Endodermal cell (in vitro differentiated cells): Measurements from ENCODE around the gene ELOVL7. TPM values are rescaled to one million over a fixed set of nuclear protein-coding genes. Genes with fewer than 3 reads are reported as not detected.
"Not testable (repeated sequence)": the region's sequence is repeated elsewhere in the genome, so short reads cannot be mapped to it uniquely, and the experiment has no call there.

Source experiments
- DNase-seq: peaks from one replicate; pipeline ENCODE4 v3.0.0-alpha.2; 2017
- H3K27ac ChIP-seq: 2 replicates; pipeline ENCODE4 v1.5.1; 2013; ENCODE audit warnings: mild to moderate bottlenecking, low read depth, low read length, moderate library complexity
- H3K27me3 ChIP-seq: 2 replicates; pipeline ENCODE4 v1.6.1; 2013; ENCODE audit warnings: mild to moderate bottlenecking, low read length, moderate library complexity; ENCODE audit not compliant: insufficient read depth, control insufficient read depth, poor library complexity, severe bottlenecking
- H3K36me3 ChIP-seq: 2 replicates; pipeline ENCODE4 v1.7.0; 2013; ENCODE audit warnings: mild to moderate bottlenecking, low read length, moderate library complexity; ENCODE audit not compliant: control insufficient read depth, insufficient read depth
- H3K4me1 ChIP-seq: one replicate; pipeline ENCODE4 v1.7.0; 2013; ENCODE audit warnings: low read length; ENCODE audit not compliant: control insufficient read depth, insufficient read depth
- H3K4me3 ChIP-seq: 2 replicates; pipeline ENCODE4 v1.5.1; 2013; ENCODE audit warnings: mild to moderate bottlenecking, low read length, moderate library complexity
- H3K9ac ChIP-seq: 2 replicates; pipeline ENCODE4 v1.6.1; 2013; ENCODE audit warnings: mild to moderate bottlenecking, low read length, moderate library complexity; ENCODE audit not compliant: poor library complexity, severe bottlenecking; ENCODE audit errors: extremely low read depth
- H3K9me3 ChIP-seq: 2 replicates; pipeline ENCODE4 v1.6.1; 2013; ENCODE audit warnings: mild to moderate bottlenecking, low read length, moderate library complexity; ENCODE audit not compliant: control insufficient read depth
- H3K27ac Mint-ChIP-seq: 2 replicates; pipeline ENCODE4 v1.8.0; 2020; ENCODE audit warnings: mixed read lengths
- H3K27me3 Mint-ChIP-seq: 2 replicates; pipeline ENCODE4 v1.8.0; 2021; ENCODE audit warnings: mild to moderate bottlenecking, mixed read lengths; ENCODE audit not compliant: insufficient read depth
- H3K36me3 Mint-ChIP-seq: 2 replicates; pipeline ENCODE4 v1.8.0; 2020; ENCODE audit warnings: low read depth, mixed read lengths
- H3K4me1 Mint-ChIP-seq: 2 replicates; pipeline ENCODE4 v1.8.0; 2020; ENCODE audit warnings: mixed read lengths
- H3K4me3 Mint-ChIP-seq: 2 replicates; pipeline ENCODE4 v1.8.0; 2020; ENCODE audit warnings: mild to moderate bottlenecking, moderate library complexity, mixed read lengths
- H3K9me3 Mint-ChIP-seq: 2 replicates; pipeline ENCODE4 v1.8.0; 2020; ENCODE audit warnings: mild to moderate bottlenecking, mixed read lengths
- WGBS, 2 experiments: methylation state at CpG; one replicate each; pipeline versions ENCODE4 v1.1.5 to v1.1.7; 2013; ENCODE audit warnings: missing lambda C conversion rate in 2 of 2, mixed read lengths in 1 of 2; ENCODE audit not compliant: insufficient coverage in 1 of 2, insufficient read length in 1 of 2; 5-methylcytosine and 5-hydroxymethylcytosine counted together
- total RNA-seq, 2 donors: library from RNA; stranded (reverse); fragmentation: NEBNext Ultra II Directional in 1 of 2; extraction: Animal tissue kit (Norgen Biotek cat#: 25700) in 1 of 2; gene quantifications; 2 replicates in 1 of 2; 3 replicates in 1 of 2; pipeline ENCODE4 v1.2.1, GENCODE V29; 2021
- TF ChIP-seq, protein P1 (sequence below): fragments of 200-600 bp; sonication (generic); conservative IDR thresholded peaks from 2 replicates; pipeline ENCODE4 v1.5.0; 2021; ENCODE audit warnings: antibody characterized with exemption, mild to moderate bottlenecking

ELOVL7 gene
- total RNA-seq, 2 donors from 2014 or later = 3.5 to 6.5 TPM

DNA sequence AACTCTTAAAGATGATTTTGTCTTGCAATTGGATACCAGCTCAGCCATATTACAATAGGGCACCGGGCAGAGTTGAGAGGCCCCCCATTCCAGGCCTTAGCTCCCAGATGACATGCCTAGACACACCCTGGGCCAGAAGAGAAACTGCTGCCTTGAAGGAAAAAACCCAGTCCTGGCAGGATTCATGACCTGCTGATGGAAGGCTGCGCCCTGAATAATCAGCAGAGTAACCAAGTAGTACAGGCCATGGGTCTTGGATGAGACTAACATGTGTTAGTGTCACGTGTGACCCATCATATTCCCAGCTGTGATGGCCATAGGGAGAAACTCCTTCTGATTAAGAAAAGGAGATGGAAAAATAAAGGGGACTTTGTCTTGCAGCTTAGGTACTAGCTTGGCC lies 105.1 kb downstream of the ELOVL7 start:
- no peaks in the 10 kb centered on the region for H3K27me3 ChIP-seq
- no peaks in the 10 kb centered on the region for H3K36me3 Mint-ChIP-seq
- H3K9ac ChIP-seq = no peak overlapping the region
- TF ChIP-seq, protein P1, sequence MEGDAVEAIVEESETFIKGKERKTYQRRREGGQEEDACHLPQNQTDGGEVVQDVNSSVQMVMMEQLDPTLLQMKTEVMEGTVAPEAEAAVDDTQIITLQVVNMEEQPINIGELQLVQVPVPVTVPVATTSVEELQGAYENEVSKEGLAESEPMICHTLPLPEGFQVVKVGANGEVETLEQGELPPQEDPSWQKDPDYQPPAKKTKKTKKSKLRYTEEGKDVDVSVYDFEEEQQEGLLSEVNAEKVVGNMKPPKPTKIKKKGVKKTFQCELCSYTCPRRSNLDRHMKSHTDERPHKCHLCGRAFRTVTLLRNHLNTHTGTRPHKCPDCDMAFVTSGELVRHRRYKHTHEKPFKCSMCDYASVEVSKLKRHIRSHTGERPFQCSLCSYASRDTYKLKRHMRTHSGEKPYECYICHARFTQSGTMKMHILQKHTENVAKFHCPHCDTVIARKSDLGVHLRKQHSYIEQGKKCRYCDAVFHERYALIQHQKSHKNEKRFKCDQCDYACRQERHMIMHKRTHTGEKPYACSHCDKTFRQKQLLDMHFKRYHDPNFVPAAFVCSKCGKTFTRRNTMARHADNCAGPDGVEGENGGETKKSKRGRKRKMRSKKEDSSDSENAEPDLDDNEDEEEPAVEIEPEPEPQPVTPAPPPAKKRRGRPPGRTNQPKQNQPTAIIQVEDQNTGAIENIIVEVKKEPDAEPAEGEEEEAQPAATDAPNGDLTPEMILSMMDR = no peak
- WGBS, 2 experiments = 64 to 100% methylated on average over 2 to 3 of the region's 3 CpGs
- peaks cover 2% of the 10 kb centered on the region for H3K27me3 Mint-ChIP-seq
- no peak overlapping the region for H3K4me3 Mint-ChIP-seq
- no peak overlapping the region for H3K4me3 ChIP-seq
- H3K4me1 Mint-ChIP-seq = peaks cover 19% of the 10 kb centered on the region
- H3K27ac ChIP-seq = no peak overlapping the region
- H3K4me1 ChIP-seq = no peaks in the 10 kb centered on the region
- no peak for DNase-seq
- H3K27ac Mint-ChIP-seq = no peak overlapping the region
- no peaks in the 10 kb centered on the region for H3K36me3 ChIP-seq
- peaks cover 23% of the 10 kb centered on the region for H3K9me3 ChIP-seq
- peaks cover 13% of the 10 kb centered on the region for H3K9me3 Mint-ChIP-seq

DNA sequence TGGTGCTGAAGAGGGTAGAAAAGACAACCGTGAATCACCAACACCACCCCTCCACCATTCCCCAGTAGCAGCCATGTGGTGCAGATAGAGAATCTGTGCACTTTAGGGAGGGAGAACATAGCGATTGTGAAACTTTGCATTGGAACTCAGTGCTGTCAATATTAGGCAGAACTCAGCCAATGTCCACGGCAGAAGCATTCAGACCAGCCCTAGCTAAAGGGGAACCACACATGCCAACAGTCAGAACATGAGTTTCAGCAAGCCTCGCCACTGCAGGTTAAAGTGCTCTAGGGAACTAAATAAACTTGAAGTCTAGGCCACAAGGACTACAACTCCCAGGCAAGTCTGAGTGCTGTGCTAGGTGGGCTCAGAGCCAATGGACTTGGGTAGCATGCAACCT lies 105.6 kb downstream of the ELOVL7 start:
- Mint-ChIP-seq H3K27me3 (peaks cover 3% of the 10 kb centered on the region), H3K9me3 (peaks cover 13% of the 10 kb centered on the region), H3K4me1 (peaks cover 19% of the 10 kb centered on the region), H3K27ac (no peak overlapping the region), H3K36me3 (no peaks in the 10 kb centered on the region), H3K4me3 (no peak overlapping the region)
- no peaks in the 10 kb centered on the region for H3K36me3 ChIP-seq
- H3K27me3 ChIP-seq = no peaks in the 10 kb centered on the region
- H3K4me1 ChIP-seq = no peaks in the 10 kb centered on the region
- no peak overlapping the region for H3K27ac ChIP-seq
- no peak overlapping the region for H3K4me3 ChIP-seq
- H3K9ac ChIP-seq = no peak overlapping the region
- 67 to 71% methylated on average over 3 to 4 of the region's 4 CpGs for WGBS, 2 experiments
- DNase-seq = no peak
- peaks cover 23% of the 10 kb centered on the region for H3K9me3 ChIP-seq
- TF ChIP-seq, protein P1 = no peak

DNA sequence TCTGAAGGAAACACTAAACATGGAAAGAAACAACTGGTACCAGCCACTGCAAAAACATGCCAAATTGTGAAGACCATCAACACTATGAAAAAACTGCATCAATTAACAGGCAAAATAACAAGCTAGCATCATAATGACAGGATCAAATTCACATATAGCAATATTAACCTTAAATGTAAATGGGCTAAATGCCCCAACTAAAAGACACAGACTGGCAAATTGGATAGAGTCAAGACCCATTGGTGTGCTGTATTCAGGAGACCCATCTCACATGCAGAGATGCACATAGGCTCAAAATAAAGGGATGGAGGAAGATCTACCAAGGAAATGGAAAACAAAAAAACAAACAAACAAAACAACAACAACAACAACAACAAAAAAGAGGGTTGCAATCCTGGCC lies 113.2 kb downstream of the ELOVL7 start:
- not testable (repeated sequence) for H3K9ac ChIP-seq, H3K36me3 ChIP-seq, H3K27me3 ChIP-seq, H3K4me1 Mint-ChIP-seq, DNase-seq, H3K36me3 Mint-ChIP-seq, H3K4me3 Mint-ChIP-seq, H3K4me1 ChIP-seq, H3K27ac Mint-ChIP-seq, H3K9me3 Mint-ChIP-seq, H3K27ac ChIP-seq, H3K4me3 ChIP-seq
- H3K9me3 ChIP-seq = peaks cover 12% of the 10 kb centered on the region
- peaks cover 13% of the 10 kb centered on the region for H3K27me3 Mint-ChIP-seq

DNA sequence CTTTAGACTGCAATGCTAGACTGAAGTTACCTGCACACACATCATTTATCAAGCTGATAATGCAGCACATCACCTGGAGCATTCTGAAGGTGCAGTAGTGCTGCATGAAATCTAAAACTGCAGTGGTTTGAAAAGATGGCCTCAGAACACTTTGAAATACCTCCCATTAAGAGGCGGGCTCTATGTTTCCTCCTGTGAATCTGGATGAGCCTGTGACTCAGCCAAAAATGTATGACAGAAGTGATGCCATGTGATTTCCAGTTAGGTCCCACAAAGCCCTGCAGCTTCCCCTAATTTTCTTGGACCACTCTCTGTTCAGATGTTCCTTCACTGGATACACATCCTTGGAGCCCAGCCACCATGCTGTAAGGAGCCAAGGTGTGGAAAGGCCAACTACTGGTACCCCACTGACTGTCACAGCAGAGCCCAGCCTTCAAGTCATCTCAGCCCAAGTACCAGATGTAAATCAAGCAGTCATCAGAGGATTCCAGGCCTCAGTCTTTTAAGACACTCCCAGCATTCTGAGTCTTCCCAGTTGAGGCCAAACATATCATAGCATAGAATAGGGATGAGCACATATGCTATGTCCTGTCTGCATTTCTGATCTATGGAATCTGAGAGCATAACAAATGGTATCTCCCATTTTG lies 116.9 kb downstream of the ELOVL7 start:
- Histone ChIP-seq H3K27me3 (no peaks in the 10 kb centered on the region), H3K4me3 (no peak overlapping the region), H3K27ac (no peak overlapping the region), H3K9me3 (peaks cover 12% of the 10 kb centered on the region), H3K36me3 (no peaks in the 10 kb centered on the region), H3K4me1 (no peaks in the 10 kb centered on the region), H3K9ac (no peak overlapping the region)
- Mint-ChIP-seq H3K36me3 (no peaks in the 10 kb centered on the region), H3K27ac (no peak overlapping the region), H3K4me3 (no peak overlapping the region), H3K27me3 (peaks cover 7% of the 10 kb centered on the region), H3K4me1 (peaks cover 5% of the 10 kb centered on the region), H3K9me3 (peaks cover 6% of the 10 kb centered on the region)
- WGBS, 2 experiments = 91 to 100% methylated on average over 1 of the region's 1 CpG
- DNase-seq = no peak
- TF ChIP-seq, protein P1 = no peak
